ENCODE measurements around the gene TDRD3. TPM values are rescaled to one million over a fixed set of nuclear protein-coding genes. Genes with fewer than 3 reads are reported as not detected.
A peak's percentile ranks its signal among the peaks of the same experiment; 100 is the strongest.

The TDRD3 gene
- total and polyA plus RNA-seq, 2 experiments from 2014 or later = 13.1 to 13.3 TPM

GRCh38 chr13:60562096-60562780 lies 165.2 kb downstream of the TDRD3 start:
- TF ChIP-seq JUNB (IDR thresholded peaks at IDR 0.05; ENCODE audit: unreplicated experiment) (no peak), ETS1 (IDR thresholded peaks at IDR 0.05) (no peak)
- Mint-ChIP-seq H3K27ac (no peak overlapping the region), H3K9me3 (no peaks in the 10 kb centered on the region), H3K27me3 (ENCODE audit: insufficient read depth, low read depth, poor library complexity) (no peaks in the 10 kb centered on the region), H3K4me1 (peaks cover 14% of the 10 kb centered on the region), H3K4me3 (no peak overlapping the region), H3K36me3 (ENCODE audit: low read depth) (peaks cover 1% of the 10 kb centered on the region; the same call in 2 of the 3 replicates)
- Histone ChIP-seq H3K4me3 (no peak overlapping the region), H4K20me1 (replicated peaks; ENCODE audit: insufficient read depth) (no peaks in the 10 kb centered on the region), H3K4me1 (ENCODE audit: insufficient read depth) (peaks cover 9% of the 10 kb centered on the region), H3K27ac (ENCODE audit: low read depth) (no peak overlapping the region), H2AFZ (no peak overlapping the region), H3F3A (replicated peaks; ENCODE audit: low read depth) (no peaks in the 10 kb centered on the region), H3K79me2 (replicated peaks; ENCODE audit: insufficient read depth) (no peaks in the 10 kb centered on the region), H3K36me3 (ENCODE audit: insufficient read depth) (no peaks in the 10 kb centered on the region), H3K4me2 (no peak overlapping the region), H3K27me3 (ENCODE audit: insufficient read depth) (no peaks in the 10 kb centered on the region), H3K9me2 (ENCODE audit: insufficient read depth) (no peaks in the 10 kb centered on the region)
- ATAC-seq (no peak), DNase-seq (ENCODE audit: low spot score) (no peak)

GRCh38 chr13:60571571-60571970 lies 174.6 kb downstream of the TDRD3 start:
- peak overlapping the region; percentile 21; the same call in 1 of the 2 replicates for H3K27ac ChIP-seq (ENCODE audit: low read depth)
- TF ChIP-seq NANOG (IDR thresholded peaks at IDR 0.05; ENCODE audit: borderline replicate concordance) (no peak), POLR2AphosphoS5 (IDR thresholded peaks at IDR 0.05; ENCODE audit: low read depth) (no peak), EZH2 (IDR thresholded peaks at IDR 0.05; ENCODE audit: low read depth, unreplicated experiment) (no peak), ZNF114 (CRISPR knock-in tag; IDR thresholded peaks at IDR 0.05) (no peak), EZH2phosphoT487 (IDR thresholded peaks at IDR 0.05; ENCODE audit: unreplicated experiment) (no peak), ZNF462 (CRISPR knock-in tag; IDR thresholded peaks at IDR 0.05) (no peak), ETS1 (IDR thresholded peaks at IDR 0.05) (no peak), STAT1 (IDR thresholded peaks at IDR 0.05; ENCODE audit: unreplicated experiment) (no peak), CREB1 (CRISPR knock-in tag; IDR thresholded peaks at IDR 0.05; ENCODE audit: low read depth) (no peak)

More at GRCh38 chr13:60571571-60571970, 174.6 kb downstream of the TDRD3 start:
- H3K79me2 ChIP-seq (replicated peaks; ENCODE audit: insufficient read depth) = no peaks in the 10 kb centered on the region
- no peaks in the 10 kb centered on the region for H3K27me3 ChIP-seq (ENCODE audit: insufficient read depth)
- peaks cover 43% of the 10 kb centered on the region for H3K4me1 Mint-ChIP-seq
- DNase-seq (ENCODE audit: low spot score) (no peak), ATAC-seq (no peak)
- H3K27ac Mint-ChIP-seq = peak overlapping the region; percentile 77
- peaks cover 15% of the 10 kb centered on the region for H3K9me3 Mint-ChIP-seq
- H3K9me2 ChIP-seq (ENCODE audit: insufficient read depth) = peaks cover 3% of the 10 kb centered on the region; the same call in 1 of the 2 replicates
- 0 out of 2 replicates have a peak overlapping the region, but pooled peaks have one; percentile 38 for H3K4me2 ChIP-seq
- no peaks in the 10 kb centered on the region for H4K20me1 ChIP-seq (replicated peaks; ENCODE audit: insufficient read depth)
- H3K36me3 ChIP-seq (ENCODE audit: insufficient read depth) = no peaks in the 10 kb centered on the region
- H3K4me3 Mint-ChIP-seq = no peak overlapping the region
- peaks cover 6% of the 10 kb centered on the region for H3K27me3 Mint-ChIP-seq (ENCODE audit: insufficient read depth, low read depth, poor library complexity)
- peaks cover 33% of the 10 kb centered on the region for H3K36me3 Mint-ChIP-seq (ENCODE audit: low read depth)
- no peaks in the 10 kb centered on the region for H3F3A ChIP-seq (replicated peaks; ENCODE audit: low read depth)
- no peak overlapping the region for H2AFZ ChIP-seq
- H3K4me3 ChIP-seq = no peak overlapping the region
- peaks cover 40% of the 10 kb centered on the region for H3K4me1 ChIP-seq (ENCODE audit: insufficient read depth)

All from GM23338 (cell line).